Hepatocyte (in vitro differentiated cells): ENCODE results near the gene GYG1.

Experiments
- EZH2 ChIP-seq: fragments of 200-600 bp; sonication (generic); IDR thresholded peaks from 2 replicates; pipeline ENCODE4 v1.6.1; 2016; ENCODE audit warnings: antibody characterized with exemption, mild to moderate bottlenecking, borderline replicate concordance
- TF ChIP-seq, protein P1 (sequence below): fragments of 200-600 bp; sonication (generic); IDR thresholded peaks from 2 replicates; pipeline ENCODE4 v1.5.1; 2016; ENCODE audit warnings: antibody characterized with exemption, mild to moderate bottlenecking; ENCODE audit not compliant: poor library complexity

DNA sequence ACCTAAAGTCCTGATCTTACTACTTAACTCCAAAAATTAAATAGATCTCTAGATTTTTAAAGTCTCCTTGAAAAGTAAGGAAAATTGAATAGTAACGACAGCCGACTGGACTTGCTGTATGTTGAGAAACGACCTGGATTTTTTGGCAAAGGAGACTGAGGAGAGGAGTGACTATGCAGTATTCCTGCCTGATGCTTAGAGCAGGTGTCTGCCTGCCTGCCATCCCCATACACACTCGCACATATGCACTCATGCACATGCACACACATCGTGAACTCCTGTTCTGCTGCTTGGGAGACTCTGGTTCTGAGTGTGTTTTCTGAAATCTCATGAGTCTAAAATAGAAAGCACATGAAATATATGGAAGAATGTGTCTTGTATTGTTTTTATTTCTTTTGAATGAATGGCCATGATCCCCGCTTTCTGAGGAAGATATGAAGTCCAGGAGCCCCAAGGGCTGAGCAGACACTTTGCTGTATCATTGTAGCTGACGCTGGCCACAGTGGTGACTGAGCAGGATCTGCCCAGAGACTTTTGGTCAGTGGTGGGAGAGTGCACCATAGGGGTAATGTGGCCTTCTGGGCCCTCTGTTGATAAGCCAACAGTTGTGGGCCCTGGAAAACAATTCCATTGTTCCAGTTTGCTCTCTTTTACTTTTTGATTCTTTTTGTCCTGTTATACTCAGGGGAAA, 16.4 kb downstream of the GYG1 start:
- TF ChIP-seq, protein P1, sequence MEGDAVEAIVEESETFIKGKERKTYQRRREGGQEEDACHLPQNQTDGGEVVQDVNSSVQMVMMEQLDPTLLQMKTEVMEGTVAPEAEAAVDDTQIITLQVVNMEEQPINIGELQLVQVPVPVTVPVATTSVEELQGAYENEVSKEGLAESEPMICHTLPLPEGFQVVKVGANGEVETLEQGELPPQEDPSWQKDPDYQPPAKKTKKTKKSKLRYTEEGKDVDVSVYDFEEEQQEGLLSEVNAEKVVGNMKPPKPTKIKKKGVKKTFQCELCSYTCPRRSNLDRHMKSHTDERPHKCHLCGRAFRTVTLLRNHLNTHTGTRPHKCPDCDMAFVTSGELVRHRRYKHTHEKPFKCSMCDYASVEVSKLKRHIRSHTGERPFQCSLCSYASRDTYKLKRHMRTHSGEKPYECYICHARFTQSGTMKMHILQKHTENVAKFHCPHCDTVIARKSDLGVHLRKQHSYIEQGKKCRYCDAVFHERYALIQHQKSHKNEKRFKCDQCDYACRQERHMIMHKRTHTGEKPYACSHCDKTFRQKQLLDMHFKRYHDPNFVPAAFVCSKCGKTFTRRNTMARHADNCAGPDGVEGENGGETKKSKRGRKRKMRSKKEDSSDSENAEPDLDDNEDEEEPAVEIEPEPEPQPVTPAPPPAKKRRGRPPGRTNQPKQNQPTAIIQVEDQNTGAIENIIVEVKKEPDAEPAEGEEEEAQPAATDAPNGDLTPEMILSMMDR, result no peak
- no peak for TF ChIP-seq EZH2
